Neural progenitor cell (in vitro differentiated cells): ENCODE data around the gene UBE2D3.

ENCODE experiments used
- EZH2phosphoT487 ChIP-seq: fragments of 200-600 bp; sonication (generic); IDR thresholded peaks from 2 replicates; pipeline ENCODE4 v1.6.1; 2017; ENCODE audit warnings: antibody characterized with exemption
- TF ChIP-seq, protein P1 (sequence below): fragments of 200-600 bp; sonication (generic); IDR thresholded peaks from 2 replicates; pipeline ENCODE4 v1.5.1; 2017; ENCODE audit warnings: antibody characterized with exemption, mild to moderate bottlenecking

DNA sequence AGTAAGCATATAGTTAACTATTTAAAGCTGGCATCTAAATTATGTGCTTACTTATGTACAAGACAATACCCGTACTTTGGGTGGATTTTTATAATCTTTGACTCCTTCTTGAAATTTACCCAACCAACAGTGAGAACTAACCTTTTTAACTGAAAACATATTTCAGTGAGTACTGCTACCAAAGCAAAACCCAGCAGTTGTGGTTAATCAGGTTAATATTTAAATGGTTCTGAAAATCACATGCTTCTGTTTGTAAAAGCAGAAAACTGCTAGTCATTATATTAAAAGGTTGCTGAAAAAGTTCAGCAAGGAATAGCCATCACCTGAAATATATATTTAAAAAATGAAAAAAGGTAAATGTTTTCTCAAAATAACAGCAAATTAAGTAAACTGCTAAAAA is 20.0 kb downstream of the UBE2D3 start:
- TF ChIP-seq, protein P1, sequence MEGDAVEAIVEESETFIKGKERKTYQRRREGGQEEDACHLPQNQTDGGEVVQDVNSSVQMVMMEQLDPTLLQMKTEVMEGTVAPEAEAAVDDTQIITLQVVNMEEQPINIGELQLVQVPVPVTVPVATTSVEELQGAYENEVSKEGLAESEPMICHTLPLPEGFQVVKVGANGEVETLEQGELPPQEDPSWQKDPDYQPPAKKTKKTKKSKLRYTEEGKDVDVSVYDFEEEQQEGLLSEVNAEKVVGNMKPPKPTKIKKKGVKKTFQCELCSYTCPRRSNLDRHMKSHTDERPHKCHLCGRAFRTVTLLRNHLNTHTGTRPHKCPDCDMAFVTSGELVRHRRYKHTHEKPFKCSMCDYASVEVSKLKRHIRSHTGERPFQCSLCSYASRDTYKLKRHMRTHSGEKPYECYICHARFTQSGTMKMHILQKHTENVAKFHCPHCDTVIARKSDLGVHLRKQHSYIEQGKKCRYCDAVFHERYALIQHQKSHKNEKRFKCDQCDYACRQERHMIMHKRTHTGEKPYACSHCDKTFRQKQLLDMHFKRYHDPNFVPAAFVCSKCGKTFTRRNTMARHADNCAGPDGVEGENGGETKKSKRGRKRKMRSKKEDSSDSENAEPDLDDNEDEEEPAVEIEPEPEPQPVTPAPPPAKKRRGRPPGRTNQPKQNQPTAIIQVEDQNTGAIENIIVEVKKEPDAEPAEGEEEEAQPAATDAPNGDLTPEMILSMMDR = no peak
- TF ChIP-seq EZH2phosphoT487 = no peak
